Cardiac muscle cell (in vitro differentiated cells and primary cell): ENCODE measurements around the gene HNF1B. TPM values are rescaled to one million over a fixed set of nuclear protein-coding genes. Genes with fewer than 3 reads are reported as not detected.
A peak's percentile ranks its signal among the peaks of the same experiment; 100 is the strongest.

Experiments used
- DNase-seq, 2 donors: peaks; one replicate each; pipeline versions ENCODE4 v3.0.0 to v3.0.0-alpha.2; 2010 to 2017; ENCODE audit warnings: low read depth in 1 of 2, low spot score in 1 of 2
- H3K27ac ChIP-seq: fragments of 200-600 bp; sonication (generic); 2 replicates; pipeline ENCODE4 v1.5.1; 2016
- H3K27me3 ChIP-seq: fragments of 200-600 bp; sonication (generic); 2 replicates; pipeline ENCODE4 v1.6.0; 2016; ENCODE audit warnings: control low read depth
- H3K36me3 ChIP-seq: fragments of 200-600 bp; sonication (generic); 2 replicates; pipeline ENCODE4 v1.5.1; 2016; ENCODE audit warnings: control low read depth
- H3K4me1 ChIP-seq: fragments of 200-600 bp; sonication (generic); 2 replicates; pipeline ENCODE4 v1.8.1; 2017; ENCODE audit warnings: low read depth, mild to moderate bottlenecking, mixed run types
- H3K4me3 ChIP-seq: fragments of 200-600 bp; sonication (generic); 2 replicates; pipeline ENCODE4 v1.5.1; 2016; ENCODE audit warnings: mild to moderate bottlenecking
- H3K9me3 ChIP-seq: fragments of 200-600 bp; sonication (generic); 2 replicates; pipeline ENCODE4 v1.5.1; 2017; ENCODE audit warnings: low read depth, mild to moderate bottlenecking, control low read depth
- polyA plus RNA-seq: library from polyadenylated mRNA; unstranded; fragments of >200 nt; fragmentation: Nextera tagmentation; extraction: Ambion mirVana; gene quantifications from 2 replicates; pipeline ENCODE4 v1.2.1, GENCODE V29; 2016
- total RNA-seq: library from RNA; depleted of rRNA; stranded (reverse); fragments of >200 nt; gene quantifications from 2 replicates; pipeline ENCODE4 v1.2.3, GENCODE V29; 2016
- TF ChIP-seq, protein P1 (sequence below): IDR thresholded peaks from 2 replicates; pipeline ENCODE4 v1.5.1; 2012; ENCODE audit warnings: low read depth, mild to moderate bottlenecking, low read length

Gene HNF1B
- total and polyA plus RNA-seq, 2 experiments from 2014 or later, result not detected

GRCh38 chr17:37779554-37779953 is 34.7 kb upstream of the HNF1B start:
- no peaks in the 10 kb centered on the region for H3K27me3 ChIP-seq
- H3K27ac ChIP-seq, result no peak overlapping the region
- H3K36me3 ChIP-seq, result no peaks in the 10 kb centered on the region
- H3K9me3 ChIP-seq, result no peaks in the 10 kb centered on the region
- no peak for DNase-seq
- no peaks in the 10 kb centered on the region for H3K4me1 ChIP-seq
- H3K4me3 ChIP-seq, result no peak overlapping the region
- TF ChIP-seq, protein P1, sequence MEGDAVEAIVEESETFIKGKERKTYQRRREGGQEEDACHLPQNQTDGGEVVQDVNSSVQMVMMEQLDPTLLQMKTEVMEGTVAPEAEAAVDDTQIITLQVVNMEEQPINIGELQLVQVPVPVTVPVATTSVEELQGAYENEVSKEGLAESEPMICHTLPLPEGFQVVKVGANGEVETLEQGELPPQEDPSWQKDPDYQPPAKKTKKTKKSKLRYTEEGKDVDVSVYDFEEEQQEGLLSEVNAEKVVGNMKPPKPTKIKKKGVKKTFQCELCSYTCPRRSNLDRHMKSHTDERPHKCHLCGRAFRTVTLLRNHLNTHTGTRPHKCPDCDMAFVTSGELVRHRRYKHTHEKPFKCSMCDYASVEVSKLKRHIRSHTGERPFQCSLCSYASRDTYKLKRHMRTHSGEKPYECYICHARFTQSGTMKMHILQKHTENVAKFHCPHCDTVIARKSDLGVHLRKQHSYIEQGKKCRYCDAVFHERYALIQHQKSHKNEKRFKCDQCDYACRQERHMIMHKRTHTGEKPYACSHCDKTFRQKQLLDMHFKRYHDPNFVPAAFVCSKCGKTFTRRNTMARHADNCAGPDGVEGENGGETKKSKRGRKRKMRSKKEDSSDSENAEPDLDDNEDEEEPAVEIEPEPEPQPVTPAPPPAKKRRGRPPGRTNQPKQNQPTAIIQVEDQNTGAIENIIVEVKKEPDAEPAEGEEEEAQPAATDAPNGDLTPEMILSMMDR, result no peak

DNA sequence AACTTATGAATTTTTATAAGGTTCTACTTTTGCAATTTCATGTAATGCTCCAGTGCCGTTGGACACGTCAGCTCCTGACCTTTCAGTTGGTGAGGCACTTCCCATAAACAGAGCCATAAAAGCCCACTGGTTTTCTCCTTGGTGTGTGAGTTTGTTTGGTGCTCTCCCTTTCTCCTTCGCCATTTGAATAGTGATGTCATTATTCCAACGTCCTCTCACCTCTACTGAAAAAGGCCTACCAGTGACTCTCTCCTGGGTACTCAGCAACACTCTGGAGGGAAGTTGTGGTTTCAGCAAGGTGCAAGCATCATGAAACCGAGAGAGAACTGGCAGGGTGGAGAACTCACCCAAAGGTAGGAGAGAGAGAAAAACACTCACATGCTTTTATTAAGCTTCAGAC is 29.6 kb upstream of the HNF1B start:
- no peaks in the 10 kb centered on the region for H3K27me3 ChIP-seq
- no peaks in the 10 kb centered on the region for H3K4me1 ChIP-seq
- no peak overlapping the region for H3K4me3 ChIP-seq
- no peak overlapping the region for H3K27ac ChIP-seq
- TF ChIP-seq, protein P1, result no peak
- H3K36me3 ChIP-seq, result no peaks in the 10 kb centered on the region
- no peaks in the 10 kb centered on the region for H3K9me3 ChIP-seq
- no peak for DNase-seq

DNA sequence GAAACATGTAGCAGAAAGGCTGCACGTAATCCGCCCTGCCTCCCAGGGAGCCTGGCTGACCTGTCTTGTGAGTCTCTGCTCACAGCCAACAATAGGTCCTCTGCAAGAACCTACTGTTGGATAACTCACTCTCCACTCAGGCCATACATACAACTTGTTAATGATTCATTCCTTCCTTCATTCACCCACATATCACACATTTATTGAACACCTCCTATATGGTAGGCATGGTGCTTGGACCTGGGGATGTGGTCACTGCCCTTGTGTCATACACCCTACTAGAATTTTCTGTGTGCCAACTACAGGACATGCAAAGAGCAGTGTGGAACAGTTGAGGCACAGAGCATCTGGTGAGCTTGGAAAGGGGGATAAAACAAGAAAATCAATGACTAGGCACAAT is 28.1 kb upstream of the HNF1B start:
- H3K9me3 ChIP-seq, result no peaks in the 10 kb centered on the region
- TF ChIP-seq, protein P1, result no peak
- no peak for DNase-seq
- H3K27me3 ChIP-seq, result no peaks in the 10 kb centered on the region
- H3K4me3 ChIP-seq, result no peak overlapping the region
- H3K36me3 ChIP-seq, result no peaks in the 10 kb centered on the region
- H3K4me1 ChIP-seq, result no peaks in the 10 kb centered on the region
- no peak overlapping the region for H3K27ac ChIP-seq

GRCh38 chr17:37770631-37771518 is 26.0 kb upstream of the HNF1B start:
- DNase-seq, result peak; percentile 69 to 71
- Histone ChIP-seq H3K27ac (no peak overlapping the region), H3K36me3 (no peaks in the 10 kb centered on the region), H3K27me3 (no peaks in the 10 kb centered on the region), H3K9me3 (no peaks in the 10 kb centered on the region), H3K4me3 (no peak overlapping the region), H3K4me1 (no peaks in the 10 kb centered on the region)
- TF ChIP-seq, protein P1, result peak; percentile 96

DNA sequence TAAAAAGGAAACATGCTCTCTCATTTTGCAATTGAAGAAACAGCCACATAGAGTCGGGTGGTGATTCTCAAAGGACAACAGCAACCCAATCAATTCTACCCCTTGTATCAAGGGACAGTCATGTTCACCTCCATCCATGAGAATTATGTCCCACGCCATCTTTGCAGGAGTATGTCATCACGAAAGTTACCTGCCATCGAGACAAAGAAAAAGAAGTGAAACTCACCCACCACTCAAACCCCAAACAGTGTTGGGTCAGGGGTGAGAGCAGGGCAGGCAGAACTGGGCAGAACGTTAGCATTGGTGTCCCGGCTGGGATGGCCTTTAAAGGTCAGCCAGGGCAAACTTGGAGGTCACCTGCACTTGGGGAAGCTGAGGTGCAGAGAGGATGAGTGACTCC is 24.2 kb upstream of the HNF1B start:
- DNase-seq, result no peak
- Histone ChIP-seq H3K27me3 (no peaks in the 10 kb centered on the region), H3K4me1 (no peaks in the 10 kb centered on the region), H3K36me3 (no peaks in the 10 kb centered on the region), H3K27ac (no peak overlapping the region), H3K9me3 (no peaks in the 10 kb centered on the region), H3K4me3 (no peak overlapping the region)
- TF ChIP-seq, protein P1, result no peak
